NCI-H146 (cell line): ENCODE measurements around the gene ANKRD36B.
"Not testable (repeated sequence)": the region's sequence is repeated elsewhere in the genome, so short reads cannot be mapped to it uniquely, and the experiment has no call there.

Source experiments
- DNase-seq: peaks from one replicate; lab custom pipeline; 2025; lab: John Stamatoyannopoulos, UW

Gene ANKRD36B

DNA sequence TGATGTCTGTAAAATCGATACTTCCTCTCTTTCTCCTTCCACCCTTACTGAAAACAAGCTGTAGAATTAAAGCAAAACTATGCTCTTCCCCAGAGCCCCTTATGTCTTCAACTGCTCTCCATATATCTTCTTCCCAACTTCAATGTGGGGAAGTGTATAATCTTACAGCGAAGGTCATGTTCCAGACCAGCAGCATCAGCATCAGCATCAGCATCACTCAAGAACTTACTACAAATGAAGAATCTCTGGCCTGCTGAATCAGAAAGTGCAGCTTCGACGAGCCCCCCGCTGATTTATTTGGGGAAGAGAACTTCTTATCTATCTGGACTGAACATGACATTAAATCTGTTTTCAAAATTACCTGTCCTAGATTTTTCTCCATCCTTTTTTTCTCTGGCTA is 40.6 kb downstream of the ANKRD36B start:
- DNase-seq, result not testable (repeated sequence)

DNA sequence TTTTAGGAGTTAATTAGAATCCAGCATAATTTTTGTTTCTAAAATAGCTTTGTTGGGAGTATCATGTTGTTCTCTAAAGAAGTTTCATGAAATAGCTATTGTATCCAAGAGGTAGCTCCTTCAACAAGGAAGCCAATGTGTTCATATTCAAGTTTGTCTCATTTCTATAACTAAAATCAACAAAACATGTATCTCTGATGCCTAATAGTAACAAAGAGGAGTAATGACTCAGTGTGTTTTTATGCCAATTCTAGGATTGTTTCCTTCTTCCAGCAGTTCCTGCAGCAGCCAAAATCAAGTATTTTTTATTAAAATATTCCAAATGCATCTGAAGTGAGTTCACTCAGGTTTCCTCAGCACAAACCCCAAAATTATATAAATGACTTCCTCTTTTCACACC is 41.1 kb downstream of the ANKRD36B start:
- not testable (repeated sequence) for DNase-seq

DNA sequence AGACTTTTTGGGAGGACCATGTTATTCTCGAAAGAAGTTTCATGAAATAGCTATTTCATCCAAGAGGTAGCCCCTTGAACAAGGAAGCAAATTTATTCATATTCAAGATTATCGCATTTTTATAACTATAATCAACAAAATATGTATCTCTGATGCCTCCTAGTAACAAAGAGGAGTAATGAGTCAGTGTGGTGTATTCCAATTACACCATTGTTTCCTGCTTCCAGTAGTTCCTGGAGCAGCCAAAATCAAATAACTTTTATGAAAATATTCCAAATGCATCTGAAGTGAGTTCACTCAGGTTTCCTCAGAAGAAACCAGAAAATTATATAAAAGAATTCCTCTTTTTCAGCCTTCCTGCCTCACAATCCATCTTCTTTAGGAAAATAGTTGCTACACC is 43.0 kb downstream of the ANKRD36B start:
- DNase-seq, result no peak

DNA sequence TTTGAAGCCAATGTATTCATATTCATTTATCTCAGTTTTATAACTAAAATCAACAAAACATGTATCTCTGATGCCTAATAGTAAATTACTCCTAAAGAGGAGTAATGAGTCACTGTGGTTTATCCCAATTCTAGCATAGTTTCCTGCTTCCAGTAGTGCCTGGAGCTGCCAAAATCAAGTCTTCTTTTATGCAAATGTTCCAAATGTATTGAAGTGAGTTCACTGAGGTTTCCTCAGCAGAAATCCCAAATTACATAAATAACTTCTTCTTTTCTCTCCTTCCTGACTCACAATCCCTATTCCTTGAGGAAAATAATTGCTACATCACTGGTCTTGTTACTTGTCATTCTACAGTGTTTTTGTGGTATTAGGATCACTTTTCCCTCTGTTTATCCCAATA is 44.8 kb downstream of the ANKRD36B start:
- DNase-seq, result not testable (repeated sequence)

DNA sequence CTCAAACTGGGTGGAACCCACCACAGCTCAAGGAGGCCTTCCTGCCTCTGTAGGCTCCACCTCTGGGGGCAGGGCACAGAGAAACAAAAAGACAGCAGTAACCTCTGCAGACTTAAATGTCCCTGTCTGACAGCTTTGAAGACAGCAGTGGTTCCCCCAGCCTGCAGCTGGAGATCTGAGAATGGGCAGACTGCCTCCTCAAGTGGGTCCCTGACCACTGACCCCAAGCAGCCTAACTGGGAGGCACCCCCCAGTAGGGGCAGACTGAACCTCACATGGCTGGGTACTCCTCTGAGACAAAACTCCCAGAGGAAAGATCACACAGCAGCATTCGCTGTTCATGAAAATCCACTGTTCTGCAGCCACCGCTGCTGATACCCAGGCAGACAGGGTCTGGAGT is 63.8 kb downstream of the ANKRD36B start:
- not testable (repeated sequence) for DNase-seq

DNA sequence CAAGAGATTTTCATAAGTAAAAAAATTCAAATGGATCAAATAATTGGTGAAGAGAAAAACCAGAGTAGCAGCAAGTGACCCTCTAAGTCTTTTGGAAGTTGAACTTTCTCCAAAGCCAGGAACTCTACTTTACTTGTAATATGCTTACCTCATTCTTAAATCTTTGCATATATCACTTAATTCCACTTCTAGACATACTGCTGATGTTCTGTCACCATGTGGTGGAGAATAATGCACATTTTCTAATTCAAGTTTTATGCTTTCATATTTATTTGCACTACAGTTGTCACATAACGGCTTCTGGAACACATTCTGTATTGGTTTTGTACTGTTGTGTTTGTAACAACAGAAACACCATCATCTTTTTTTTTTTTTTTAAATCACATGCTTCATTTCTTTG is 65.9 kb downstream of the ANKRD36B start:
- not testable (repeated sequence) for DNase-seq

DNA sequence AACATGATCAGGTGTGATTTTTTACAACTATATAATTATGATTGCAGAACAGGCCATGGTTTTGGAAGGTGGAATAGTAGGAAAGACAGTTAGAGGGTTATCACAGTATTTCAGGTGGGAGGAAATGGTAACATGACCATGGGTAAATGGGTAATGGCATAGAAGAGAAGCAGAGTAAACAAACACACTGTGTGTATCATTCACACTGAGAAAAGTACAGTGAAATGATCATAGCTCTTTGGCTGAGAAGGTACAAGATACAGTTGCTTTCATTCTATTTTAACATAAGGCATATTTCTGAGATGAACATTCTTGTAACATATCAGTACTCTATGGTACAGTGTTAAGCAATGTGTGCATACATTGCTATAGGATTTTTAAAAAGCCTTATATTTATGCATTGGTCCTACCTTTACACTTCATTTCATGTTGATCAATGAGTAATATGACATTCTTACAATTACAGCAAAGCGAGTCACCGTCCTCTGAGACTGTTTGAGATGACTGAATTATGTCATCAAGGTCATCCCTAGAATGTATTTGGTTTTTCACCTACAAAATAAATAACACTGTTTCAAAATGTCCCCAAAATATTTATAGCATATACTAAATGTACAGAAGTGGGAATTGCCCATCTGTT is 66.6 kb downstream of the ANKRD36B start:
- not testable (repeated sequence) for DNase-seq

DNA sequence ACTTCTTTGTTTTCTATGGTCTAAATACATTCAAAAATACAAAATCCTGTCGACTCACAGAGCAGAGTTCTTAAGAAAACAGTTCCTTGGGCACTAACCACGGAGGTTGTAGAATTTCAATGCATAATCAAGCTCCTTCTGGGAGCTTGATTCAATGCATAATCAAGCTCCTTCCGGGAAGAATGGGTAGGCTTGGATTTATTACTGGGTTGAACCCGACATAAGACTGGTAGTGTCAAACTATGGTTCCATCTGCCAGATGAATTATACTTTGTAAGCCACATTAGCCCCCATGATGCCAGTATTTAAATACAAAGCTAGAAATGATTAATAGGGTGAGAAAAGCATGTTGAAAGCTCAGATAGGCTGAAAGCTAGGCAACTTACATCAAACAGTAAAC is 94.0 kb downstream of the ANKRD36B start:
- DNase-seq, result not testable (repeated sequence)

DNA sequence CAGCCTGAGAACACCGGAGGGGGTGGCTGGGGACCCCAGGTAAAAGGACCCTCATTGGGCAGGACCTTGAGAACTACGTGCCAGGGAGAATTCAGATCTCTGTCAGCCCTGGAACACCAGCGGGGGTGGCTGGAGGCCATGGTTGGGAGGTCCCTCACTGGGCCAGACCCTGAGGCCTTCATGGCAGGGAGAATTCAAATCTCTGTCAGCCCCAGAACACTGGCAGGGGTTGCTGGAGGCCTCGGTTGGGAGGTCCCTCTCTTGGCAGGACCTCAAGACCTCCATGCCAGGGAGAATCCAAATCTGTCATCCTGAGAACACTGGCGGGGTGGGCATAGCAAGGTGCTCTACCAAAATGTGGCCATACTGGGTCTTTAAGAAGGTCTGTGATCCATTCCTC is 99.5 kb downstream of the ANKRD36B start:
- DNase-seq, result not testable (repeated sequence)
